NCI-H1105 treated with DMSO at 0.1 percent for 48 hours (cell line): ENCODE results near the gene MRPS16.

Experiments used
- DNase-seq: peaks from one replicate; lab custom pipeline; 2025; lab: John Stamatoyannopoulos, UW

The MRPS16 gene

GRCh38 chr10:73239908-73240307 is 12.5 kb downstream of the MRPS16 start:
- no peak for DNase-seq

- DNase-seq = no peak
Measured at GRCh38 chr10:73238990-73239566, 13.4 kb downstream of the MRPS16 start.

GRCh38 chr10:73234695-73235094 is 17.7 kb downstream of the MRPS16 start:
- DNase-seq = no peak

GRCh38 chr10:73233883-73234282 is 18.6 kb downstream of the MRPS16 start:
- no peak for DNase-seq

- DNase-seq = no peak
Measured at GRCh38 chr10:73232887-73233286, 19.6 kb downstream of the MRPS16 start.

- DNase-seq = no peak
Measured at GRCh38 chr10:73229567-73229966, 22.9 kb downstream of the MRPS16 start.

- DNase-seq = no peak
Measured at GRCh38 chr10:73228247-73228646, 24.2 kb downstream of the MRPS16 start.

- DNase-seq = no peak
Measured at GRCh38 chr10:73226663-73227062, 25.8 kb downstream of the MRPS16 start.

- DNase-seq = no peak
Measured at GRCh38 chr10:73225518-73225917, 26.9 kb downstream of the MRPS16 start.

- DNase-seq = no peak
Measured at GRCh38 chr10:73220989-73221388, 31.5 kb downstream of the MRPS16 start.

- DNase-seq = no peak
Measured at GRCh38 chr10:73219384-73219783, 33.1 kb downstream of the MRPS16 start.

GRCh38 chr10:73218431-73219191 is 33.8 kb downstream of the MRPS16 start:
- no peak for DNase-seq

- DNase-seq = no peak
Measured at GRCh38 chr10:73217628-73218027, 34.8 kb downstream of the MRPS16 start.

GRCh38 chr10:73215749-73216148 is 36.7 kb downstream of the MRPS16 start:
- no peak for DNase-seq

GRCh38 chr10:73211106-73211811 is 41.2 kb downstream of the MRPS16 start:
- DNase-seq = no peak

- no peak for DNase-seq
Measured at GRCh38 chr10:73210395-73211105, 41.9 kb downstream of the MRPS16 start.

- DNase-seq = no peak
Measured at GRCh38 chr10:73209705-73210104, 42.7 kb downstream of the MRPS16 start.

GRCh38 chr10:73207883-73208282 is 44.6 kb downstream of the MRPS16 start:
- no peak for DNase-seq

- DNase-seq = no peak
Measured at GRCh38 chr10:73206385-73206784, 46.1 kb downstream of the MRPS16 start.

GRCh38 chr10:73205890-73206289 is 46.6 kb downstream of the MRPS16 start:
- DNase-seq = no peak

GRCh38 chr10:73205081-73205480 is 47.4 kb downstream of the MRPS16 start:
- no peak for DNase-seq
